WTC11 (cell line): ENCODE measurements around the gene GPR83. TPM values are rescaled to one million over a fixed set of nuclear protein-coding genes. Genes with fewer than 3 reads are reported as not detected.
"Not testable (repeated sequence)": the region's sequence is repeated elsewhere in the genome, so short reads cannot be mapped to it uniquely, and the experiment has no call there.

Experiments
- ATAC-seq: fragments of 200-7000 bp; cut with Tn5 transposase; 2 replicates; pipeline ENCODE4 v1.10.0; 2021; ENCODE audit warnings: mild to moderate bottlenecking, moderate library complexity
- CTCF ChIA-PET: fragments of 300-600 bp; sonication (Branson Sonifier 250); formaldehyde crosslinking; loops from one replicate; lab custom pipeline; 2021; ENCODE audit warnings: antibody characterized with exemption; lab: Charles Lee
- POLR2A ChIA-PET: fragments of 350-600 bp; sonication (Branson Sonifier 250); formaldehyde crosslinking; loops from one replicate; lab custom pipeline; 2021; ENCODE audit warnings: antibody characterized with exemption; lab: Charles Lee
- DNase-seq: peaks from one replicate; pipeline ENCODE4 v3.0.0; 2021; ENCODE audit warnings: low spot score
- H3K27ac Mint-ChIP-seq: 2 replicates; pipeline ENCODE4 v1.8.0; 2021; ENCODE audit warnings: mixed read lengths
- H3K27me3 Mint-ChIP-seq: 2 replicates; pipeline ENCODE4 v1.8.0; 2021; ENCODE audit warnings: low read depth, mild to moderate bottlenecking, moderate library complexity, mixed read lengths
- H3K36me3 Mint-ChIP-seq: 2 replicates; pipeline ENCODE4 v1.8.0; 2021; ENCODE audit warnings: mixed read lengths
- H3K4me1 Mint-ChIP-seq: 2 replicates; pipeline ENCODE4 v1.8.0; 2022; ENCODE audit warnings: mixed read lengths
- H3K4me3 Mint-ChIP-seq: 2 replicates; pipeline ENCODE4 v1.8.0; 2021; ENCODE audit warnings: mild to moderate bottlenecking, moderate library complexity, mixed read lengths
- H3K9me3 Mint-ChIP-seq: 2 replicates; pipeline ENCODE4 v1.8.0; 2021; ENCODE audit warnings: mixed read lengths
- ARID4B ChIP-seq: sonication (generic); formaldehyde crosslinking; IDR thresholded peaks from 2 replicates; pipeline ENCODE4 v1.8.0; 2023; ENCODE audit warnings: missing genetic modification reagents, mild to moderate bottlenecking, borderline replicate concordance
- CREB1 ChIP-seq: sonication (generic); formaldehyde crosslinking; IDR thresholded peaks from 2 replicates; pipeline ENCODE4 v1.8.0; 2023; ENCODE audit warnings: mild to moderate bottlenecking, missing genetic modification reagents
- ERG ChIP-seq: fragments of 250-450 bp; sonication (Bioruptor Pico); IDR thresholded peaks from 2 replicates; pipeline ENCODE4 v1.8.0; 2021; ENCODE audit warnings: mild to moderate bottlenecking
- FOXK1 ChIP-seq: sonication (generic); formaldehyde crosslinking; IDR thresholded peaks from 2 replicates; pipeline ENCODE4 v1.8.0; 2022; ENCODE audit warnings: mild to moderate bottlenecking, moderate library complexity, missing genetic modification reagents
- FOXP4 ChIP-seq: sonication (generic); formaldehyde crosslinking; IDR thresholded peaks from 2 replicates; pipeline ENCODE4 v1.8.0; 2022; ENCODE audit warnings: mild to moderate bottlenecking, missing genetic modification reagents
- JUN ChIP-seq: sonication (generic); formaldehyde crosslinking; IDR thresholded peaks from 2 replicates; pipeline ENCODE4 v1.8.0; 2023; ENCODE audit warnings: mild to moderate bottlenecking, missing genetic modification reagents
- MYBL2 ChIP-seq: sonication (generic); formaldehyde crosslinking; IDR thresholded peaks from 2 replicates; pipeline ENCODE4 v1.8.1; 2023; ENCODE audit warnings: mild to moderate bottlenecking, moderate library complexity, missing genetic modification reagents
- NFYB ChIP-seq: sonication (generic); formaldehyde crosslinking; conservative IDR thresholded peaks from 2 replicates; pipeline ENCODE4 v1.8.0; 2022; ENCODE audit warnings: low read depth, missing genetic modification reagents
- ZNF425 ChIP-seq: fragments of 250-450 bp; sonication (Bioruptor Pico); conservative IDR thresholded peaks from 2 replicates; pipeline ENCODE4 v1.9.0; 2021; ENCODE audit warnings: mild to moderate bottlenecking
- total RNA-seq: library from RNA; stranded (reverse); gene quantifications from 3 replicates; pipeline ENCODE4 v1.2.3, GENCODE V29; 2021

Gene GPR83
- total RNA-seq, 1 experiment from 2014 or later, result 0.42 TPM

- TF ChIP-seq ARID4B (CRISPR knock-in tag), result no peak
- no peak for TF ChIP-seq ZNF425 (CRISPR knock-in tag)
- no peak for TF ChIP-seq ERG
These were observed 4.9 kb downstream of the GPR83 start (continued) for GRCh38 chr11:94396282-94396681.

GRCh38 chr11:94391937-94392336, 9.3 kb downstream of the GPR83 start:
- H3K27me3 Mint-ChIP-seq, H3K9me3 Mint-ChIP-seq, H3K4me3 Mint-ChIP-seq, CTCF ChIA-PET, DNase-seq, H3K27ac Mint-ChIP-seq, POLR2A ChIA-PET, H3K4me1 Mint-ChIP-seq, ATAC-seq, H3K36me3 Mint-ChIP-seq: not testable (repeated sequence)

GRCh38 chr11:94379613-94380012, 21.6 kb downstream of the GPR83 start:
- H3K4me1 Mint-ChIP-seq, result no peaks in the 10 kb centered on the region
- ChIA-PET POLR2A (no interaction called here), CTCF (no interaction called here)
- no peak overlapping the region for H3K27ac Mint-ChIP-seq
- no peak overlapping the region for H3K4me3 Mint-ChIP-seq
- H3K36me3 Mint-ChIP-seq, result peaks cover 14% of the 10 kb centered on the region
- DNase-seq, result no peak
- H3K27me3 Mint-ChIP-seq, result peaks cover 2% of the 10 kb centered on the region; the same call in 1 of the 2 replicates
- H3K9me3 Mint-ChIP-seq, result peaks cover 18% of the 10 kb centered on the region
- ATAC-seq, result no peak
- TF ChIP-seq FOXP4 (CRISPR knock-in tag) (no peak), JUN (no peak), FOXK1 (no peak), NFYB (CRISPR knock-in tag) (no peak), CREB1 (CRISPR knock-in tag) (no peak)

GRCh38 chr11:94376841-94377240, 24.4 kb downstream of the GPR83 start:
- H3K4me1 Mint-ChIP-seq, result no peaks in the 10 kb centered on the region
- ChIA-PET POLR2A (no interaction called here), CTCF (no interaction called here)
- no peak for TF ChIP-seq MYBL2 (CRISPR knock-in tag)
- H3K36me3 Mint-ChIP-seq, result peaks cover 1% of the 10 kb centered on the region
- DNase-seq, result no peak
- H3K4me3 Mint-ChIP-seq, result no peak overlapping the region
- no peak overlapping the region for H3K27ac Mint-ChIP-seq
- H3K27me3 Mint-ChIP-seq, result peaks cover 7% of the 10 kb centered on the region
- ATAC-seq, result no peak
- peaks cover 18% of the 10 kb centered on the region for H3K9me3 Mint-ChIP-seq

GRCh38 chr11:94370576-94370975, 30.6 kb downstream of the GPR83 start:
- H3K36me3 Mint-ChIP-seq, result peaks cover 23% of the 10 kb centered on the region
- H3K27me3 Mint-ChIP-seq, result peaks cover 20% of the 10 kb centered on the region
- H3K4me3 Mint-ChIP-seq, DNase-seq, H3K27ac Mint-ChIP-seq, CTCF ChIA-PET, ATAC-seq, POLR2A ChIA-PET, H3K4me1 Mint-ChIP-seq: not testable (repeated sequence)
- H3K9me3 Mint-ChIP-seq, result peaks cover 53% of the 10 kb centered on the region

- POLR2A ChIA-PET, DNase-seq, H3K27me3 Mint-ChIP-seq, CTCF ChIA-PET, H3K27ac Mint-ChIP-seq, ATAC-seq, H3K4me3 Mint-ChIP-seq: not testable (repeated sequence)
- Mint-ChIP-seq H3K36me3 (peaks cover 26% of the 10 kb centered on the region), H3K4me1 (peaks cover 28% of the 10 kb centered on the region), H3K9me3 (peaks cover 45% of the 10 kb centered on the region)
These were observed 50.2 kb downstream of the GPR83 start for GRCh38 chr11:94350850-94351563.

GRCh38 chr11:94346311-94346710, 54.9 kb downstream of the GPR83 start:
- H3K4me1 Mint-ChIP-seq, H3K4me3 Mint-ChIP-seq, H3K27me3 Mint-ChIP-seq, H3K27ac Mint-ChIP-seq, DNase-seq, CTCF ChIA-PET, POLR2A ChIA-PET, ATAC-seq: not testable (repeated sequence)
- H3K9me3 Mint-ChIP-seq, result peaks cover 56% of the 10 kb centered on the region
- peaks cover 41% of the 10 kb centered on the region for H3K36me3 Mint-ChIP-seq
